Left forelimb (tissue), 1 donor: Measurements from ENCODE around the gene PBX2.
A peak's percentile ranks its signal among the peaks of the same experiment; 100 is the strongest.
"Not testable (repeated sequence)": the region's sequence is repeated elsewhere in the genome, so short reads cannot be mapped to it uniquely, and the experiment has no call there.

Experiments
- DNase-seq: peaks from one replicate; pipeline ENCODE4 v3.0.0-alpha.2; 2018; ENCODE audit warnings: low spot score

PBX2 gene

GRCh38 chr6:32202186-32202585, 12.2 kb upstream of the PBX2 start:
- DNase-seq = no peak

GRCh38 chr6:32200711-32201475, 10.9 kb upstream of the PBX2 start:
- DNase-seq = no peak

- DNase-seq = no peak
Observed at GRCh38 chr6:32198866-32199265, 8.9 kb upstream of the PBX2 start.

GRCh38 chr6:32198345-32198696, 8.3 kb upstream of the PBX2 start:
- no peak for DNase-seq

GRCh38 chr6:32196682-32197616, 6.9 kb upstream of the PBX2 start:
- no peak for DNase-seq

GRCh38 chr6:32195902-32196681, 6.1 kb upstream of the PBX2 start:
- DNase-seq = peak; percentile 92

GRCh38 chr6:32195652-32195901, 5.6 kb upstream of the PBX2 start:
- peak; percentile 100 for DNase-seq

- no peak for DNase-seq
Observed at GRCh38 chr6:32194825-32195651, 5.0 kb upstream of the PBX2 start.

- no peak for DNase-seq
Observed at GRCh38 chr6:32194388-32194787, 4.4 kb upstream of the PBX2 start.

- not testable (repeated sequence) for DNase-seq
Observed at GRCh38 chr6:32193096-32193495, 3.1 kb upstream of the PBX2 start.

GRCh38 chr6:32192608-32193039, 2.6 kb upstream of the PBX2 start, which contains the start of gene GPSM3:
GPSM3 (minus strand) TSS chr6:32192643; CDS start chr6:32192513, 130 bp downstream.
- DNase-seq = no peak

GRCh38 chr6:32191696-32192607, 1.9 kb upstream of the PBX2 start:
- no peak for DNase-seq

- DNase-seq = no peak
Observed at GRCh38 chr6:32190911-32191677, 1.1 kb upstream of the PBX2 start.

- DNase-seq = no peak
Observed at GRCh38 chr6:32189742-32190053, 304 bp downstream of the PBX2 start.

GRCh38 chr6:32189069-32189741, 797 bp downstream of the PBX2 start:
- DNase-seq = no peak

GRCh38 chr6:32188381-32189068, 1.5 kb downstream of the PBX2 start:
- no peak for DNase-seq

- DNase-seq = not testable (repeated sequence)
Observed at GRCh38 chr6:32187725-32188380, 2.1 kb downstream of the PBX2 start.

- DNase-seq = no peak
Observed at GRCh38 chr6:32187009-32187709, 2.8 kb downstream of the PBX2 start.
